HG03354 (cell line): ENCODE measurements around the gene CNTN4.

Experiments used
- ATAC-seq: cut with Tn5 transposase; IDR thresholded peaks from one replicate; pipeline ENCODE4 v1.9.1; 2021; ENCODE audit warnings: mild to moderate bottlenecking; ENCODE audit not compliant: unreplicated experiment, poor library complexity, severe bottlenecking

Gene CNTN4

GRCh38 chr3:2370317-2370716 lies 271.7 kb downstream of the CNTN4 start:
- ATAC-seq = no peak

GRCh38 chr3:2372306-2372705 lies 273.6 kb downstream of the CNTN4 start:
- no peak for ATAC-seq

GRCh38 chr3:2375376-2375775 lies 276.7 kb downstream of the CNTN4 start:
- ATAC-seq = no peak

GRCh38 chr3:2377281-2377680 lies 278.6 kb downstream of the CNTN4 start:
- no peak for ATAC-seq

- no peak for ATAC-seq
Observed at GRCh38 chr3:2390926-2391532, 292.4 kb downstream of the CNTN4 start.

- ATAC-seq = no peak
Observed at GRCh38 chr3:2391896-2392295, 293.2 kb downstream of the CNTN4 start.

- ATAC-seq = no peak
Observed at GRCh38 chr3:2392981-2393380, 294.3 kb downstream of the CNTN4 start.

GRCh38 chr3:2415083-2415482 lies 316.4 kb downstream of the CNTN4 start:
- no peak for ATAC-seq

GRCh38 chr3:2420919-2421318 lies 322.3 kb downstream of the CNTN4 start:
- ATAC-seq = no peak

GRCh38 chr3:2423143-2423542 lies 324.5 kb downstream of the CNTN4 start:
- no peak for ATAC-seq

- ATAC-seq = no peak
Observed at GRCh38 chr3:2441558-2441957, 342.9 kb downstream of the CNTN4 start.

GRCh38 chr3:2446146-2446545 lies 347.5 kb downstream of the CNTN4 start:
- ATAC-seq = no peak

GRCh38 chr3:2452249-2452648 lies 353.6 kb downstream of the CNTN4 start:
- no peak for ATAC-seq

- ATAC-seq = no peak
Observed at GRCh38 chr3:2454865-2455264, 356.2 kb downstream of the CNTN4 start.

GRCh38 chr3:2456788-2457187 lies 358.1 kb downstream of the CNTN4 start:
- no peak for ATAC-seq

GRCh38 chr3:2458816-2459215 lies 360.1 kb downstream of the CNTN4 start:
- no peak for ATAC-seq

- ATAC-seq = no peak
Observed at GRCh38 chr3:2465842-2466241, 367.2 kb downstream of the CNTN4 start.

GRCh38 chr3:2468816-2469215 lies 370.1 kb downstream of the CNTN4 start:
- no peak for ATAC-seq

- ATAC-seq = no peak
Observed at GRCh38 chr3:2476996-2477395, 378.3 kb downstream of the CNTN4 start.

GRCh38 chr3:2477620-2478019 lies 379.0 kb downstream of the CNTN4 start:
- ATAC-seq = no peak

- ATAC-seq = no peak
Observed at GRCh38 chr3:2484162-2485026, 385.7 kb downstream of the CNTN4 start.
